PFSK-1 (cell line): ENCODE results near the gene MCM6.

Source experiments
- FOXP2 ChIP-seq: optimal IDR thresholded peaks from 2 replicates; pipeline ENCODE3; 2011; ENCODE audit warnings: borderline replicate concordance, control low read depth, inconsistent platforms; ENCODE audit not compliant: insufficient read depth; ENCODE audit errors: extremely low read length, extremely low read depth
- POLR2AphosphoS5 ChIP-seq: IDR thresholded peaks from 2 replicates; pipeline ENCODE4 v1.6.1; 2012; ENCODE audit warnings: low read depth, mild to moderate bottlenecking, control low read depth, low read length, moderate library complexity
- REST ChIP-seq, 2 experiments: IDR thresholded peaks; 2 replicates each; pipeline versions ENCODE4 v1.6.1 to v1.8.0; 2011 to 2012; ENCODE audit warnings: low read depth in 2 of 2, low read length in 2 of 2, control low read depth in 1 of 2, inconsistent platforms in 1 of 2, mild to moderate bottlenecking in 1 of 2, moderate library complexity in 1 of 2; ENCODE audit not compliant: insufficient read depth in 1 of 2
- SIN3A ChIP-seq: IDR thresholded peaks from 2 replicates; pipeline ENCODE4 v1.6.1; 2012; ENCODE audit warnings: mild to moderate bottlenecking, low read length, moderate library complexity, borderline replicate concordance; ENCODE audit not compliant: insufficient read depth
- TAF1 ChIP-seq: IDR thresholded peaks from 2 replicates; pipeline ENCODE4 v1.6.1; 2012; ENCODE audit warnings: low read length, control low read depth, borderline replicate concordance; ENCODE audit not compliant: insufficient read depth

Gene MCM6

GRCh38 chr2:135832891-135833290 is 43.4 kb downstream of the MCM6 start:
- TF ChIP-seq SIN3A, result no peak
- no peak for TF ChIP-seq POLR2AphosphoS5
- no peak for TF ChIP-seq REST (IDR thresholded peaks at IDR 0.05; ENCODE audit: insufficient read depth in 1 of 2, low read depth in 2 of 2, low read length in 2 of 2)
- TF ChIP-seq TAF1, result no peak
- TF ChIP-seq FOXP2, result no peak

- no peak for TF ChIP-seq SIN3A
- no peak for TF ChIP-seq FOXP2
- TF ChIP-seq REST (IDR thresholded peaks at IDR 0.05; ENCODE audit: insufficient read depth in 1 of 2, low read depth in 2 of 2, low read length in 2 of 2), result no peak
- no peak for TF ChIP-seq TAF1
- no peak for TF ChIP-seq POLR2AphosphoS5
These were observed 44.9 kb downstream of the MCM6 start for GRCh38 chr2:135831180-135831812.

- TF ChIP-seq SIN3A, result no peak
- TF ChIP-seq FOXP2, result no peak
- TF ChIP-seq TAF1, result no peak
- TF ChIP-seq POLR2AphosphoS5, result no peak
- TF ChIP-seq REST (IDR thresholded peaks at IDR 0.05; ENCODE audit: insufficient read depth in 1 of 2, low read depth in 2 of 2, low read length in 2 of 2), result no peak
These were observed 46.7 kb downstream of the MCM6 start for GRCh38 chr2:135829378-135830135.

- no peak for TF ChIP-seq TAF1
- TF ChIP-seq FOXP2, result no peak
- TF ChIP-seq SIN3A, result no peak
- TF ChIP-seq REST (IDR thresholded peaks at IDR 0.05; ENCODE audit: insufficient read depth in 1 of 2, low read depth in 2 of 2, low read length in 2 of 2), result no peak
These were observed 49.7 kb downstream of the MCM6 start for GRCh38 chr2:135826544-135826943.
